K562 (cell line): ENCODE data around the gene TUBA1A. TPM values are rescaled to one million over a fixed set of nuclear protein-coding genes. Genes with fewer than 3 reads are reported as not detected.
A peak's percentile ranks its signal among the peaks of the same experiment; 100 is the strongest.

ENCODE experiments used
- ATAC-seq: fragments of 200-7000 bp; cut with Tn5 transposase; 3 replicates; pipeline ENCODE4 v1.9.1; 2020; ENCODE audit warnings: moderate library complexity
- BruUV-seq: library from RNA; stranded (reverse); fragments of 400-500 nt; replicated peaks from 2 replicates; lab custom pipeline; 2021; lab: Mats Ljungman, UMichigan
- CTCF ChIA-PET: fragments of 300-600 bp; formaldehyde crosslinking; extraction: SDS; loops from one replicate; lab custom pipeline; 2021; ENCODE audit warnings: low intra/inter-chr PET ratio; lab: Yijun Ruan, JAX
- POLR2A ChIA-PET: fragments of 300-600, 350-650 bp; sonication (Branson Sonifier 250); formaldehyde crosslinking; extraction: SDS; loops from one replicate; lab custom pipeline; 2021; ENCODE audit warnings: antibody characterized with exemption, inconsistent platforms; lab: Yijun Ruan, JAX
- DNase-seq, 4 experiments: peaks; one replicate each; pipeline versions ENCODE4 v3.0.0 to v3.0.0-alpha.2; 2011 to 2018; ENCODE audit warnings: low spot score in 3 of 4, mixed read lengths in 3 of 4; ENCODE audit errors: extremely low read depth in 1 of 4
- FAIRE-seq: peaks from 2 replicates; lab custom pipeline; 2011; peaks lifted over from hg19 to GRCh38; lab: Jason Lieb, UNC
- H2AFZ ChIP-seq: 2 replicates; pipeline ENCODE4 v1.6.0; 2011; ENCODE audit warnings: low read depth, low read length, control low read depth, inconsistent platforms
- H3K27ac ChIP-seq: fragments of 200-600 bp; 3 replicates; pipeline ENCODE4 v1.8.0; 2011; ENCODE audit warnings: low read depth, mild to moderate bottlenecking, control low read depth, inconsistent platforms, low read length, moderate library complexity, mixed read lengths; ENCODE audit errors: extremely low read depth
- H3K27me3 ChIP-seq, 2 experiments: fragments of 300-600 bp in 1 of 2; 2 replicates in 1 of 2; 3 replicates in 1 of 2; pipeline versions ENCODE4 v1.6.0 to v1.8.0; 2011; ENCODE audit warnings: inconsistent platforms in 2 of 2, low read length in 2 of 2, mild to moderate bottlenecking in 1 of 2, mixed read lengths in 1 of 2, moderate library complexity in 1 of 2; ENCODE audit not compliant: control insufficient read depth in 2 of 2, insufficient read depth in 2 of 2
- H3K36me3 ChIP-seq: fragments of 300-600 bp; 3 replicates; pipeline ENCODE4 v1.8.0; 2011; ENCODE audit warnings: mild to moderate bottlenecking, low read length, inconsistent platforms; ENCODE audit not compliant: control insufficient read depth, insufficient read depth
- H3K4me1 ChIP-seq, 2 experiments: fragments of 200-600 bp in 1 of 2; replicated peaks in 1 of 2; 2 replicates in 1 of 2; 3 replicates in 1 of 2; pipeline versions ENCODE4 v1.5.1 to v1.8.0; 2011; ENCODE audit warnings: inconsistent platforms in 2 of 2, low read length in 2 of 2, mild to moderate bottlenecking in 1 of 2, mixed read lengths in 1 of 2, moderate library complexity in 1 of 2; ENCODE audit not compliant: control insufficient read depth in 2 of 2, insufficient read depth in 2 of 2
- H3K4me2 ChIP-seq: 2 replicates; pipeline ENCODE4 v1.6.1; 2011; ENCODE audit warnings: low read length, control low read depth, inconsistent platforms, mixed read lengths; ENCODE audit not compliant: insufficient read depth
- H3K4me3 ChIP-seq: fragments of 200-600 bp; sonication (generic), shearing (Covaris generic); 2 replicates; pipeline ENCODE4 v1.5.1; 2016; ENCODE audit warnings: control low read depth, inconsistent platforms
- H3K79me2 ChIP-seq: fragments of 200-600 bp; 3 replicates; pipeline ENCODE4 v1.8.0; 2011; ENCODE audit warnings: low read length, inconsistent platforms; ENCODE audit not compliant: control insufficient read depth, insufficient read depth
- H3K9ac ChIP-seq, 2 experiments: 2 replicates each; pipeline versions ENCODE4 v1.6.0 to v1.6.1; 2011; ENCODE audit warnings: low read depth in 2 of 2, low read length in 2 of 2, control low read depth in 1 of 2, inconsistent platforms in 1 of 2, mild to moderate bottlenecking in 1 of 2, mixed read lengths in 1 of 2; ENCODE audit not compliant: insufficient read depth in 1 of 2
- H3K9me1 ChIP-seq: one replicate; pipeline ENCODE4 v1.6.0; 2011; ENCODE audit warnings: inconsistent platforms, mild to moderate bottlenecking, low read length, moderate library complexity; ENCODE audit not compliant: control insufficient read depth, insufficient read depth
- H3K9me3 ChIP-seq: replicated peaks from 2 replicates; pipeline ENCODE4 v1.5.1; 2011; ENCODE audit warnings: low read depth, low read length, inconsistent platforms; ENCODE audit not compliant: control insufficient read depth, insufficient read depth
- H4K20me1 ChIP-seq: replicated peaks from 2 replicates; pipeline ENCODE4 v1.6.1; 2011; ENCODE audit warnings: low read length, inconsistent platforms, mixed read lengths; ENCODE audit not compliant: control insufficient read depth, insufficient read depth
- ARID1B ChIP-seq: fragments of 450-650 bp; IDR thresholded peaks from 2 replicates; pipeline ENCODE4 v1.6.1; 2016; ENCODE audit warnings: antibody characterized with exemption, mild to moderate bottlenecking, inconsistent platforms
- BMI1 ChIP-seq: fragments of 150-350 bp; IDR thresholded peaks from 2 replicates; pipeline ENCODE4 v1.6.1; 2014; ENCODE audit warnings: low read length
- CBFA2T3 ChIP-seq: fragments of 450-650 bp; IDR thresholded peaks from 2 replicates; pipeline ENCODE4 v1.6.1; 2017
- DPF2 ChIP-seq: fragments of 450-650 bp; IDR thresholded peaks from 2 replicates; pipeline ENCODE4 v1.6.1; 2016
- GATAD2B ChIP-seq: fragments of 450-650 bp; IDR thresholded peaks from 2 replicates; pipeline ENCODE4 v1.6.1; 2017; ENCODE audit warnings: mild to moderate bottlenecking, borderline replicate concordance
- HDAC1 ChIP-seq, 2 experiments: fragments of 450-650 bp; IDR thresholded peaks; 2 replicates each; pipeline ENCODE4 v1.6.1; 2016 to 2017; ENCODE audit warnings: inconsistent platforms in 1 of 2, mild to moderate bottlenecking in 1 of 2, moderate library complexity in 1 of 2
- KLF1 ChIP-seq: fragments of 450-650 bp; IDR thresholded peaks from 2 replicates; pipeline ENCODE4 v1.6.1; 2016; ENCODE audit warnings: missing genetic modification characterization, missing compliant biosample characterization
- L3MBTL2 ChIP-seq: fragments of 450-650 bp; IDR thresholded peaks from 2 replicates; pipeline ENCODE4 v1.6.1; 2016; ENCODE audit warnings: mild to moderate bottlenecking, moderate library complexity
- MYC ChIP-seq, 2 experiments: fragments of 250-450 bp in 1 of 2; sonication (Bioruptor Pico) in 1 of 2; IDR thresholded peaks; 2 replicates each; pipeline versions ENCODE4 v1.5.1 to v1.6.1; 2012 to 2021; ENCODE audit warnings: low read depth in 2 of 2, borderline replicate concordance in 1 of 2, improper control_type of control experiment in 1 of 2, low read length in 1 of 2, mild to moderate bottlenecking in 1 of 2, moderate library complexity in 1 of 2
- NCOR1 ChIP-seq: fragments of 450-650 bp; IDR thresholded peaks from 2 replicates; pipeline ENCODE4 v1.6.1; 2016; ENCODE audit warnings: mild to moderate bottlenecking, moderate library complexity
- SMAD4 ChIP-seq: fragments of 250-450 bp; sonication (Bioruptor Pico); conservative IDR thresholded peaks from 2 replicates; pipeline ENCODE4 v1.8.0; 2021; ENCODE audit warnings: inconsistent platforms, mild to moderate bottlenecking, moderate library complexity
- TAF7 ChIP-seq: fragments of 450-650 bp; IDR thresholded peaks from 2 replicates; pipeline ENCODE4 v1.6.1; 2016; ENCODE audit warnings: missing genetic modification characterization, missing compliant biosample characterization
- WGBS: fragments of 100-300 bp; shearing (Covaris generic); methylation state at CpG from one replicate; pipeline ENCODE4 v1.1.6; 2016; ENCODE audit warnings: low coverage, mixed read lengths; ENCODE audit not compliant: insufficient coverage; ENCODE audit errors: missing lambda C conversion rate; 5-methylcytosine and 5-hydroxymethylcytosine counted together
- in situ Hi-C: fragments of 300-500 bp; cut with MboI; formaldehyde crosslinking; loops from 4 replicates; pipeline ENCODE4 v1.15.0; 2018; ENCODE audit warnings: inconsistent platforms, mixed read lengths
- intact Hi-C: fragments of 100-400 bp; cut with micrococcal nuclease; formaldehyde crosslinking; loops from 2 replicates; pipeline ENCODE4 v1.14.2; 2022
- polyA plus RNA-seq, 8 experiments: library from polyadenylated mRNA; depleted of rRNA in 4 of 8; stranded (reverse) in 5 of 8; unstranded in 3 of 8; fragments of >200 nt; fragmentation: Nextera tagmentation in 2 of 8; fragmentation: Illumina TruSeq in 1 of 8; extraction: Ambion mirVana in 2 of 8; extraction: Trizol in 1 of 8; gene quantifications; 2 replicates each; pipeline versions ENCODE4 v1.2.1 to v1.2.3, GENCODE V29; 2011 to 2014; ENCODE audit warnings: inconsistent platforms in 1 of 8, missing spikeins in 1 of 8
- total RNA-seq, 7 experiments: library from RNA; depleted of rRNA in 6 of 7; stranded (reverse); fragments of >200 nt in 6 of 7; fragmentation: Illumina TruSeq in 2 of 7; extraction: Trizol in 2 of 7; gene quantifications; 2 replicates each; pipeline versions ENCODE4 v1.2.1 to v1.2.3, GENCODE V29; 2011 to 2021; ENCODE audit warnings: low replicate concordance in 1 of 7

Gene TUBA1A
- total and polyA plus RNA-seq, 9 of the 15 experiments (the other 6 are each of a cell fraction or from before 2014, with no cell fraction given) = 7.4 to 45.1 (median 11.9) TPM

- intact Hi-C loops = no loop called here
- Histone ChIP-seq H3K9ac (peak overlapping the region in 1 of 2 experiments; percentile 40; a peak in 1 of 4 replicates), H3K9me1 (no peaks in the 10 kb centered on the region), H3K4me2 (no peak overlapping the region), H3K36me3 (no peaks in the 10 kb centered on the region)
- DNase-seq = peak in 1 of 4 experiments; percentile 64
- WGBS = 7% methylated on average over 5 of the region's 5 CpGs
- TF ChIP-seq ARID1B = peak; percentile 41; the same call in 1 of the 2 replicates
- no peak for TF ChIP-seq MYC (IDR thresholded peaks at IDR 0.05; ENCODE audit: low read depth, low read length)
- no peak for TF ChIP-seq MYC (CRISPR knock-in tag; IDR thresholded peaks at IDR 0.05; ENCODE audit: borderline replicate concordance, low read depth)
- 0 out of 2 replicates have a peak, but pooled peaks have one; percentile 15 for TF ChIP-seq L3MBTL2
- TF ChIP-seq CBFA2T3 = peak; percentile 50
- 0 out of 2 replicates have a peak, but pooled peaks have one; percentile 28 for TF ChIP-seq SMAD4
- no peak for TF ChIP-seq GATAD2B
- 0 out of 4 replicates have a peak, but pooled peaks of 1 of the 2 experiments have one; percentile 17 for TF ChIP-seq HDAC1 (IDR thresholded peaks at IDR 0.05)
- no peak for TF ChIP-seq KLF1 (tag)
- TF ChIP-seq TAF7 = no peak
- TF ChIP-seq NCOR1 = peak; percentile 37; the same call in 1 of the 2 replicates
- TF ChIP-seq DPF2 = 0 out of 2 replicates have a peak, but pooled peaks have one; percentile 27
- TF ChIP-seq BMI1 = no peak
- TF ChIP-seq, all 486 proteins: peak for 7
- CTCF ChIA-PET = no interaction called here
- peaks cover 2 to 6% of the 10 kb centered on the region in 2 experiments; a peak in 2 of 5 replicates for H3K4me1 ChIP-seq
- FAIRE-seq (peak; percentile 84), ATAC-seq (peak; percentile 88)
- H3K27me3 ChIP-seq = no peaks in the 10 kb centered on the region
- POLR2A ChIA-PET = interaction anchor here (0.6 to 3.5 kb wide), 3 partner anchors 26 to 58 kb away, joined by 3 to 29 read pairs (median 3); partner anchors contain the start of gene TUBA1B
- H3K27ac ChIP-seq = no peak overlapping the region
- no peaks in the 10 kb centered on the region for H3K79me2 ChIP-seq
- in situ Hi-C loops = no loop called here
- BruUV-seq = no TSS peak
- no peak overlapping the region for H3K4me3 ChIP-seq
- H2AFZ ChIP-seq = peak overlapping the region; percentile 38; the same call in 1 of the 2 replicates
- H3K9me3 ChIP-seq = no peaks in the 10 kb centered on the region
- H4K20me1 ChIP-seq = no peaks in the 10 kb centered on the region
These were observed 14.7 kb downstream of the TUBA1A start for GRCh38 chr12:49174218-49174617.
